NT2/D1 (cell line): ENCODE data around the gene FMN1.

Source experiments
- SUZ12 ChIP-seq: IDR thresholded peaks from 2 replicates; pipeline ENCODE4 v1.6.1; 2011; ENCODE audit not compliant: insufficient read length, insufficient read depth; ENCODE audit errors: extremely low read depth
- YY1 ChIP-seq: IDR thresholded peaks from 2 replicates; pipeline ENCODE4 v1.6.1; 2011; ENCODE audit not compliant: insufficient read length, insufficient read depth
- ZNF274 ChIP-seq: IDR thresholded peaks from 2 replicates; pipeline ENCODE4 v1.6.1; 2011; ENCODE audit warnings: mild to moderate bottlenecking, low read depth, low read length

GRCh38 chr15:32899126-32899596 lies 295.4 kb downstream of the FMN1 start:
- no peak for TF ChIP-seq SUZ12
- TF ChIP-seq YY1: no peak
- TF ChIP-seq ZNF274: no peak
